BLaER1 (cell line): ENCODE data around the gene GATA2.

Experiments used
- H3K27ac ChIP-seq: shearing (Covaris generic); formaldehyde crosslinking; 2 replicates; pipeline ENCODE4 v1.8.1; 2022
- H3K27me3 ChIP-seq: shearing (Covaris generic); formaldehyde crosslinking; 2 replicates; pipeline ENCODE4 v1.8.1; 2022
- H3K36me3 ChIP-seq: shearing (Covaris generic); formaldehyde crosslinking; 2 replicates; pipeline ENCODE4 v1.8.1; 2022
- H3K4me1 ChIP-seq: shearing (Covaris generic); formaldehyde crosslinking; 2 replicates; pipeline ENCODE4 v1.8.1; 2022
- H3K4me2 ChIP-seq: shearing (Covaris generic); formaldehyde crosslinking; 2 replicates; pipeline ENCODE4 v1.8.1; 2022
- H3K4me3 ChIP-seq: shearing (Covaris generic); formaldehyde crosslinking; 2 replicates; pipeline ENCODE4 v1.8.1; 2022
- H3K9ac ChIP-seq: shearing (Covaris generic); formaldehyde crosslinking; 2 replicates; pipeline ENCODE4 v1.8.1; 2022
- H3K9me3 ChIP-seq: shearing (Covaris generic); formaldehyde crosslinking; 2 replicates; pipeline ENCODE4 v1.8.1; 2022
- H4K20me1 ChIP-seq: shearing (Covaris generic); formaldehyde crosslinking; 2 replicates; pipeline ENCODE4 v1.8.1; 2022
- Cebpa-rat ChIP-seq: shearing (Covaris generic); IDR thresholded peaks from 2 replicates; pipeline ENCODE4 v1.8.1; 2022

The GATA2 gene

GRCh38 chr3:128478576-128479506 is 14.2 kb downstream of the GATA2 start:
- no peak overlapping the region for H3K9ac ChIP-seq
- H3K9me3 ChIP-seq, result no peaks in the 10 kb centered on the region
- peaks cover 16% of the 10 kb centered on the region for H4K20me1 ChIP-seq
- no peak for TF ChIP-seq Cebpa-rat
- no peaks in the 10 kb centered on the region for H3K36me3 ChIP-seq
- H3K4me2 ChIP-seq, result no peak overlapping the region
- peaks cover 44% of the 10 kb centered on the region for H3K27me3 ChIP-seq
- peaks cover 38% of the 10 kb centered on the region for H3K4me1 ChIP-seq
- H3K27ac ChIP-seq, result no peak overlapping the region
- no peak overlapping the region for H3K4me3 ChIP-seq

GRCh38 chr3:128476659-128477058 is 16.3 kb downstream of the GATA2 start:
- no peak overlapping the region for H3K9ac ChIP-seq
- H3K4me2 ChIP-seq, result peak overlapping the region; percentile 20; the same call in 1 of the 2 replicates
- no peak overlapping the region for H3K27ac ChIP-seq
- no peak for TF ChIP-seq Cebpa-rat
- H3K36me3 ChIP-seq, result no peaks in the 10 kb centered on the region
- H3K27me3 ChIP-seq, result peaks cover 22% of the 10 kb centered on the region
- H3K4me1 ChIP-seq, result peaks cover 28% of the 10 kb centered on the region
- H3K9me3 ChIP-seq, result no peaks in the 10 kb centered on the region
- no peak overlapping the region for H3K4me3 ChIP-seq
- no peaks in the 10 kb centered on the region for H4K20me1 ChIP-seq

- Histone ChIP-seq H3K36me3 (no peaks in the 10 kb centered on the region), H3K9me3 (no peaks in the 10 kb centered on the region), H3K27ac (no peak overlapping the region), H3K4me2 (no peak overlapping the region), H3K27me3 (peaks cover 9% of the 10 kb centered on the region; the same call in 1 of the 2 replicates), H3K4me1 (peaks cover 18% of the 10 kb centered on the region), H3K4me3 (no peak overlapping the region), H4K20me1 (no peaks in the 10 kb centered on the region), H3K9ac (no peak overlapping the region)
- no peak for TF ChIP-seq Cebpa-rat
Observed at GRCh38 chr3:128475355-128475754, 17.6 kb downstream of the GATA2 start.

- no peaks in the 10 kb centered on the region for H3K27me3 ChIP-seq
- H3K9ac ChIP-seq, result no peak overlapping the region
- H4K20me1 ChIP-seq, result no peaks in the 10 kb centered on the region
- no peaks in the 10 kb centered on the region for H3K36me3 ChIP-seq
- H3K4me3 ChIP-seq, result no peak overlapping the region
- no peak overlapping the region; the same call in 1 of the 2 replicates for H3K4me2 ChIP-seq
- no peak overlapping the region for H3K27ac ChIP-seq
- TF ChIP-seq Cebpa-rat, result no peak
- H3K9me3 ChIP-seq, result no peaks in the 10 kb centered on the region
- H3K4me1 ChIP-seq, result peaks cover 25% of the 10 kb centered on the region
Observed at GRCh38 chr3:128473737-128474136, 19.3 kb downstream of the GATA2 start.

GRCh38 chr3:128473180-128473519 is 19.9 kb downstream of the GATA2 start:
- peak overlapping the region; percentile 40 for H3K4me2 ChIP-seq
- no peak for TF ChIP-seq Cebpa-rat

GRCh38 chr3:128472449-128473179 is 20.4 kb downstream of the GATA2 start:
- peak overlapping the region; percentile 40 for H3K4me2 ChIP-seq

More at GRCh38 chr3:128473180-128473519, 19.9 kb downstream of the GATA2 start:
- no peak overlapping the region for H3K27ac ChIP-seq
- H3K9me3 ChIP-seq, result no peaks in the 10 kb centered on the region
- no peak overlapping the region for H3K9ac ChIP-seq
- H3K36me3 ChIP-seq, result no peaks in the 10 kb centered on the region
- no peaks in the 10 kb centered on the region for H3K27me3 ChIP-seq
- no peak overlapping the region for H3K4me3 ChIP-seq
- H4K20me1 ChIP-seq, result no peaks in the 10 kb centered on the region
- peaks cover 25% of the 10 kb centered on the region for H3K4me1 ChIP-seq

GRCh38 chr3:128471720-128472119 is 21.3 kb downstream of the GATA2 start:
- no peak for TF ChIP-seq Cebpa-rat
- Histone ChIP-seq H3K9me3 (no peaks in the 10 kb centered on the region), H3K4me3 (no peak overlapping the region), H3K27me3 (no peaks in the 10 kb centered on the region), H3K4me2 (no peak overlapping the region), H3K36me3 (no peaks in the 10 kb centered on the region), H4K20me1 (no peaks in the 10 kb centered on the region), H3K4me1 (peaks cover 25% of the 10 kb centered on the region), H3K9ac (no peak overlapping the region), H3K27ac (no peak overlapping the region)

More at GRCh38 chr3:128472449-128473179, 20.4 kb downstream of the GATA2 start:
- Histone ChIP-seq H3K27me3 (no peaks in the 10 kb centered on the region), H3K9me3 (no peaks in the 10 kb centered on the region), H3K4me3 (no peak overlapping the region), H3K27ac (no peak overlapping the region), H3K4me1 (peaks cover 25% of the 10 kb centered on the region), H3K36me3 (no peaks in the 10 kb centered on the region), H4K20me1 (no peaks in the 10 kb centered on the region), H3K9ac (no peak overlapping the region)
- TF ChIP-seq Cebpa-rat, result no peak

GRCh38 chr3:128471110-128471509 is 21.9 kb downstream of the GATA2 start:
- no peaks in the 10 kb centered on the region for H4K20me1 ChIP-seq
- H3K27me3 ChIP-seq, result no peaks in the 10 kb centered on the region

GRCh38 chr3:128470134-128470899 is 22.7 kb downstream of the GATA2 start:
- Histone ChIP-seq H3K36me3 (no peaks in the 10 kb centered on the region), H3K4me3 (no peak overlapping the region), H3K9ac (no peak overlapping the region), H3K4me2 (no peak overlapping the region), H3K27me3 (no peaks in the 10 kb centered on the region), H3K9me3 (no peaks in the 10 kb centered on the region), H4K20me1 (no peaks in the 10 kb centered on the region), H3K27ac (no peak overlapping the region), H3K4me1 (peaks cover 19% of the 10 kb centered on the region)
- no peak for TF ChIP-seq Cebpa-rat

More at GRCh38 chr3:128471110-128471509, 21.9 kb downstream of the GATA2 start:
- no peak for TF ChIP-seq Cebpa-rat
- Histone ChIP-seq H3K4me1 (peaks cover 19% of the 10 kb centered on the region), H3K4me3 (no peak overlapping the region), H3K9ac (no peak overlapping the region), H3K9me3 (no peaks in the 10 kb centered on the region), H3K36me3 (no peaks in the 10 kb centered on the region), H3K4me2 (no peak overlapping the region), H3K27ac (no peak overlapping the region)
